DND-41 (cell line): ENCODE measurements around the gene MYO1D.

Source experiments
- ATAC-seq: fragments of 200-7000 bp; cut with Tn5 transposase; 3 replicates; pipeline ENCODE4 v1.9.1; 2021; ENCODE audit warnings: low read depth; ENCODE audit not compliant: insufficient read depth
- DNase-seq: peaks from one replicate; pipeline ENCODE4 v3.0.0-alpha.2; 2020
- H2AFZ ChIP-seq: 2 replicates; pipeline ENCODE4 v1.6.0; 2012; ENCODE audit warnings: low read depth, low read length
- H3K27ac ChIP-seq: 2 replicates; pipeline ENCODE4 v1.5.1; 2012; ENCODE audit warnings: low read length, inconsistent platforms
- H3K27me3 ChIP-seq: fragments of 200-600 bp; sonication (generic); 2 replicates; pipeline ENCODE4 v1.6.0; 2012; ENCODE audit warnings: low read length, mild to moderate bottlenecking, inconsistent platforms; ENCODE audit not compliant: insufficient read depth, poor library complexity
- H3K36me3 ChIP-seq: 2 replicates; pipeline ENCODE4 v1.5.1; 2012; ENCODE audit warnings: low read length, inconsistent platforms; ENCODE audit not compliant: insufficient read depth
- H3K4me1 ChIP-seq: 2 replicates; pipeline ENCODE4 v1.5.1; 2012; ENCODE audit warnings: mild to moderate bottlenecking, low read length; ENCODE audit not compliant: insufficient read depth
- H3K4me2 ChIP-seq: 2 replicates; pipeline ENCODE4 v1.6.0; 2012; ENCODE audit warnings: mild to moderate bottlenecking, moderate library complexity, low read length, inconsistent platforms; ENCODE audit not compliant: insufficient read depth
- H3K4me3 ChIP-seq, 2 experiments: fragments of 200-600 bp in 1 of 2; shearing (Covaris generic) in 1 of 2; 2 replicates each; pipeline ENCODE4 v1.5.1; 2012 to 2016; ENCODE audit warnings: inconsistent platforms in 2 of 2, low read length in 2 of 2, mild to moderate bottlenecking in 2 of 2, low read depth in 1 of 2, moderate library complexity in 1 of 2
- H3K79me2 ChIP-seq: 2 replicates; pipeline ENCODE4 v1.6.0; 2012; ENCODE audit warnings: low read length, inconsistent platforms; ENCODE audit not compliant: insufficient read depth
- H3K9ac ChIP-seq: 2 replicates; pipeline ENCODE4 v1.6.0; 2012; ENCODE audit warnings: low read depth, mild to moderate bottlenecking, inconsistent platforms, low read length, moderate library complexity
- H3K9me3 ChIP-seq: 2 replicates; pipeline ENCODE4 v1.5.1; 2012; ENCODE audit warnings: low read length, moderate library complexity, mild to moderate bottlenecking, inconsistent platforms; ENCODE audit not compliant: insufficient read depth, severe bottlenecking
- H4K20me1 ChIP-seq: 2 replicates; pipeline ENCODE4 v1.6.0; 2012; ENCODE audit warnings: low read length; ENCODE audit not compliant: insufficient read depth
- EZH2 ChIP-seq: IDR thresholded peaks from 3 replicates; pipeline ENCODE4 v1.6.1; 2012; ENCODE audit warnings: borderline replicate concordance, low read depth, mild to moderate bottlenecking, moderate library complexity, low read length, inconsistent platforms; ENCODE audit not compliant: severe bottlenecking
- TF ChIP-seq, protein P1 (sequence below): IDR thresholded peaks from 2 replicates; pipeline ENCODE4 v1.5.1; 2012; ENCODE audit warnings: borderline replicate concordance, low read length, moderate library complexity, mild to moderate bottlenecking; ENCODE audit not compliant: poor library complexity, severe bottlenecking; ENCODE audit errors: extremely low read depth

The MYO1D gene

DNA sequence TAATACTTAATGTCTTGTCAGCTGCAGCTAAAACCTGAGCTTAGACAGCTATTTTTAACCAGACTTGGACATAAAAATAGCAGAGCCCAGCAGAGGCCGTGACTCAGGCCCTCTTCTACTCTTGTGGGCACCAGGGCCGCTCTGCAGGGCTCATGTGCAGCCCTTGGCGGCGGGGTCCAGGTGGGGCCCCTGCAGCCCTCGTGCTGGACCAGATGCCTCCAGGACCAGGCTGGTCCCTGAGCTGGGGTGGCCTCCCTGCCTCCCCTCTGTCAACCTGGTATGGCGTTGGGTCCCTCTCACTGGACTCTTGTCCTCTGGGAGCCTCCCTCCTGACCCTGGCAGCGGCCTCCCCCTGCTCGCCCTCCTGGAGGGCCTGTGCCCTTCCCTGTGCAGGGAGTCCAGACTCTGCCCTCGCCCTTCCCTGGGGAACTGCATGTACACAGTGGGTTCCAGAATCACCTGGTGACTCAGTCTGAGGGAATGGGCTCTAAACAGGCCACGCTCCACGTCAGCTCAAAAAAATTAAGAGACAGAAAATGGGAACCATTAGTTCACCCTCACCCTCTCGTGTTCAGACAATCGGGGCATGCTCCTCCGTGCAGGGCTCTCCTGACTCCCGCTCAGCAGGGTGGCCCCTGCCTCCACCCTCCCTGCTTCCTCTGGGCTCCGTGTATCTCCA is 380.4 kb downstream of the MYO1D start:
- H3K4me3 ChIP-seq = no peak overlapping the region
- ATAC-seq (no peak), DNase-seq (no peak)
- no peak overlapping the region for H2AFZ ChIP-seq
- H3K9me3 ChIP-seq = no peaks in the 10 kb centered on the region
- no peak overlapping the region for H3K27ac ChIP-seq
- no peaks in the 10 kb centered on the region for H3K4me1 ChIP-seq
- H3K9ac ChIP-seq = no peak overlapping the region
- no peaks in the 10 kb centered on the region for H4K20me1 ChIP-seq
- no peak overlapping the region for H3K4me2 ChIP-seq
- TF ChIP-seq, protein P1, sequence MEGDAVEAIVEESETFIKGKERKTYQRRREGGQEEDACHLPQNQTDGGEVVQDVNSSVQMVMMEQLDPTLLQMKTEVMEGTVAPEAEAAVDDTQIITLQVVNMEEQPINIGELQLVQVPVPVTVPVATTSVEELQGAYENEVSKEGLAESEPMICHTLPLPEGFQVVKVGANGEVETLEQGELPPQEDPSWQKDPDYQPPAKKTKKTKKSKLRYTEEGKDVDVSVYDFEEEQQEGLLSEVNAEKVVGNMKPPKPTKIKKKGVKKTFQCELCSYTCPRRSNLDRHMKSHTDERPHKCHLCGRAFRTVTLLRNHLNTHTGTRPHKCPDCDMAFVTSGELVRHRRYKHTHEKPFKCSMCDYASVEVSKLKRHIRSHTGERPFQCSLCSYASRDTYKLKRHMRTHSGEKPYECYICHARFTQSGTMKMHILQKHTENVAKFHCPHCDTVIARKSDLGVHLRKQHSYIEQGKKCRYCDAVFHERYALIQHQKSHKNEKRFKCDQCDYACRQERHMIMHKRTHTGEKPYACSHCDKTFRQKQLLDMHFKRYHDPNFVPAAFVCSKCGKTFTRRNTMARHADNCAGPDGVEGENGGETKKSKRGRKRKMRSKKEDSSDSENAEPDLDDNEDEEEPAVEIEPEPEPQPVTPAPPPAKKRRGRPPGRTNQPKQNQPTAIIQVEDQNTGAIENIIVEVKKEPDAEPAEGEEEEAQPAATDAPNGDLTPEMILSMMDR = no peak
- no peak for TF ChIP-seq EZH2
- H3K79me2 ChIP-seq = no peaks in the 10 kb centered on the region
- no peaks in the 10 kb centered on the region for H3K27me3 ChIP-seq
- no peaks in the 10 kb centered on the region for H3K36me3 ChIP-seq

DNA sequence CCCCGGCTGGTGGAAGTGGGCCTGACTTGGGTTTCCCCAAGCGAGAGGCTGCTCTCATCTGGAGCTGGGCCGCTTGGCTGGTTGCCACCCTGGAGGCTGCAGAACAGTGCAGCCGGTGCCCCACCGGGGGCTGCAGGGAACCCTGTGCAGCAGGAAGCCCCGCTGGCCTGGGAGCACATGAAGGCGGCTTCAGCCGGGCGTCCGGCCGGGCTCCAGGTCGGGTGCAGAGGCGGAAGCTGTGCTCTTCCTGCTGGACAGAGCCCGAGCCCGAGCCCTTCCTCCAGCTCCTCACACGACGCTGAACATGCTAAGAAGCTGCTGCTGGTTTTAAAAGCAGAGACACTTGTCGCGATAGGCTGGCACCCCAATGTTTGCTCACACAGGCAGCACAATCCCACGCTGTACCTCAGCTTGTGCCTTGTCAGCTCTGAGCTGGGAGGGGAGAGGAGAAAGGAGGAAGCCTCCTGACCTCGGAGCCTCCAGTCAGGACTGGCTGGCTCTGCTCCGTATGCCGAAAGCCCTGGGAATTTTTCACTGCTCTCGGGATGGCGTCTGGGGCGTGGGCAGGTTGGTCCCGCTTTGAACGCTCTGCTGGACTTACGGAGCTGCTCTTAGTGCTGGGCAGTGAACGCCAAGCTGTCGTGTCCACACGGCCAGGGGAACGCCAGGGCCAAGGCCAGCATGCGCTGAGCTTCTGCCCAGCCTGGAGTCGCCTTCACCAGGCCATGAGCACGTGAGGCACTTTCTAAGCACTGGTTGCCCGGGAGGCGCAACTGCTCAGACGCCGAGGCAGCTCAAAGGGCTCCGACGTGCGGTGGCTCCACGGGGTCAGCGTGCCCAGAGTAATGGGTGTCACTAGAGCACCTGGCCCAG is 381.3 kb downstream of the MYO1D start:
- H4K20me1 ChIP-seq = no peaks in the 10 kb centered on the region
- no peak overlapping the region for H3K4me2 ChIP-seq
- TF ChIP-seq EZH2 = no peak
- TF ChIP-seq, protein P1 = no peak
- ATAC-seq = no peak; the same call in 2 of the 3 replicates
- no peaks in the 10 kb centered on the region for H3K4me1 ChIP-seq
- no peak overlapping the region for H2AFZ ChIP-seq
- no peaks in the 10 kb centered on the region for H3K36me3 ChIP-seq
- H3K9ac ChIP-seq = no peak overlapping the region
- no peak for DNase-seq
- H3K27ac ChIP-seq = no peak overlapping the region
- H3K27me3 ChIP-seq = no peaks in the 10 kb centered on the region
- H3K4me3 ChIP-seq = no peak overlapping the region
- no peaks in the 10 kb centered on the region for H3K9me3 ChIP-seq
- no peaks in the 10 kb centered on the region for H3K79me2 ChIP-seq

DNA sequence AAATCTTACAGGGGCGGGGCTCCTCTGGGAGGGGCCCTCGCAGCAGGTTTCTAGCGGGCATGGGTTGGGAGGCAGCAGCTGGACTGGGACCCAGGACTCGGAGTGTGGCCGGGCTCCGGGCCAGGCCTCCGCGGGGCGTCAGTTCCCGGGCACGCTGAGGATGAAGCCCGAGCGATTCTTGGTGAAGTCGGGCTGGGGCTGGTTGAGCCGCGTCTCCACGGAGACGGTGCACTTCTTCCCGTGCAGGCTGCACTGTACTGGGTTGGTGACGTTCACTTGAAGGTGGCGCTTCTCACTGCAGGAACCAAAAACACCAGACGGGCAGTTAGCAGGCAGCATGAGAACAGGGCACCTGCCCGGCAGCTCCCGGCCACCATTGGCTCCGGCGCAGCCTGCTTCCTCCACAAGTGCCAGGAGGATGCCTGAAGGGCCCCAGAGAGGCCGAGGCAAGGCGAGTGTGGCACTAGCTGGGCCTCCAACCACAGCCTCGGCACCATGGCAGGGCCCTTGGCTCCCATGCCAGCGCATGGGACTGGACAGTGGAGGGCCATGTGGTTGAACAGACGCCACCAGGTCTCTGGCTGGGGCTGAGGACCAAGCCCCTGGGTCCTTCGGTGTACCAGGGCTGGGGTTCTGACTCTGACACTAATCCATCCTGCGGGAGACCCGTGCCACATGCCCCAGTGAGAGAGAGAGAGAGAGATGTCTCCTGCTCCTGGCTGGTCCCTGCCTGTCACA is 382.1 kb downstream of the MYO1D start:
- TF ChIP-seq, protein P1 = no peak
- TF ChIP-seq EZH2 = no peak
- DNase-seq (no peak), ATAC-seq (no peak)
- Histone ChIP-seq H3K9ac (no peak overlapping the region), H3K79me2 (no peaks in the 10 kb centered on the region), H3K27me3 (no peaks in the 10 kb centered on the region), H2AFZ (no peak overlapping the region), H3K9me3 (no peaks in the 10 kb centered on the region), H3K4me1 (peaks cover 3% of the 10 kb centered on the region; the same call in 1 of the 2 replicates), H4K20me1 (0 out of 2 replicates have a peak, but pooled peaks cover 4% of the 10 kb centered on the region), H3K4me2 (no peak overlapping the region), H3K36me3 (0 out of 2 replicates have a peak, but pooled peaks cover 6% of the 10 kb centered on the region), H3K4me3 (no peak overlapping the region), H3K27ac (no peak overlapping the region)
